Measurements from ENCODE around the gene RPRD1B. TPM values are rescaled to one million over a fixed set of nuclear protein-coding genes. Genes with fewer than 3 reads are reported as not detected.
A peak's percentile ranks its signal among the peaks of the same experiment; 100 is the strongest.

Gene RPRD1B
- total RNA-seq, 1 donor from 2014 or later: 25.6 TPM

- no peak for TF ChIP-seq CTCF (IDR thresholded peaks at IDR 0.05)
- intact Hi-C loops (cut with DNase I): loop anchor here (5.0 kb wide), 1 partner anchor 168 kb away; no protein-coding TSS in a partner anchor
- ATAC-seq: peak; percentile 55 to 67
These were observed 21.1 kb downstream of the RPRD1B start for GRCh38 chr20:38054647-38055046.

DNA sequence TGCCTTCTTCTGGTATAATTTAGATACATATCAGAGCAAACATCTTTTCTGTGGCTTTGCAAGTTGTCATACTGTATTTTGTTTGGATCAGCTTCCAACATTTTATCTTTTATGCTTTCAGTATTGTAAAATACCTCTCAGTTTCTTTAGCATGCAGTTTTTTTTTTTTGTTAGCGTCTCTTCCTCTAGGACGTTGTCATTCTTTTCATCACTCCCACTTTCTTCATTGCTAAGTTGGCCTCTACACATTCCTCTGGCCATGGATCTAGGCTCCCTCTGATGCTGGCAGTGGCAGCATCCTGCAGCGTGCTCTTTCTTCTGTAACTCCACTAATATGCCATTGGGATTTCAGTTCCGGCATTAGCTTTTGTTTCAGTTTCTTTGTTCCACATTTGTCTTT lies 21.7 kb downstream of the RPRD1B start:
- ATAC-seq: no peak
- H3K36me3 ChIP-seq: peaks cover 61% of the 10 kb centered on the region
- TF ChIP-seq CTCF (IDR thresholded peaks at IDR 0.05): no peak
- no peaks in the 10 kb centered on the region for H3K27me3 ChIP-seq (ENCODE audit: low read depth)
- H3K4me1 ChIP-seq: peaks cover 9% of the 10 kb centered on the region
- no peak overlapping the region for H3K4me3 ChIP-seq
- DNase-seq: no peak
- H3K9me3 ChIP-seq: no peaks in the 10 kb centered on the region
- no peak overlapping the region for H3K27ac ChIP-seq
- intact Hi-C loops (cut with DNase I): loop anchor here (5.0 kb wide), 1 partner anchor 167 kb away; no protein-coding TSS in a partner anchor

More at GRCh38 chr20:38054647-38055046, 21.1 kb downstream of the RPRD1B start:
- no peak overlapping the region for H3K27ac ChIP-seq
- no peak for DNase-seq
- H3K4me3 ChIP-seq: no peak overlapping the region
- no peaks in the 10 kb centered on the region for H3K9me3 ChIP-seq
- H3K4me1 ChIP-seq: peaks cover 13% of the 10 kb centered on the region
- peaks cover 61% of the 10 kb centered on the region for H3K36me3 ChIP-seq
- H3K27me3 ChIP-seq (ENCODE audit: low read depth): no peaks in the 10 kb centered on the region

GRCh38 chr20:38055848-38056247 lies 22.3 kb downstream of the RPRD1B start:
- H3K27ac ChIP-seq: no peak overlapping the region
- H3K4me3 ChIP-seq: no peak overlapping the region
- ATAC-seq: no peak
- H3K27me3 ChIP-seq (ENCODE audit: low read depth): no peaks in the 10 kb centered on the region
- intact Hi-C loops (cut with DNase I): loop anchor here (5.0 kb wide), 1 partner anchor 166 kb away; no protein-coding TSS in a partner anchor
- TF ChIP-seq CTCF (IDR thresholded peaks at IDR 0.05): no peak
- DNase-seq: no peak
- no peaks in the 10 kb centered on the region for H3K9me3 ChIP-seq
- H3K36me3 ChIP-seq: peaks cover 61% of the 10 kb centered on the region
- peaks cover 9% of the 10 kb centered on the region for H3K4me1 ChIP-seq

DNA sequence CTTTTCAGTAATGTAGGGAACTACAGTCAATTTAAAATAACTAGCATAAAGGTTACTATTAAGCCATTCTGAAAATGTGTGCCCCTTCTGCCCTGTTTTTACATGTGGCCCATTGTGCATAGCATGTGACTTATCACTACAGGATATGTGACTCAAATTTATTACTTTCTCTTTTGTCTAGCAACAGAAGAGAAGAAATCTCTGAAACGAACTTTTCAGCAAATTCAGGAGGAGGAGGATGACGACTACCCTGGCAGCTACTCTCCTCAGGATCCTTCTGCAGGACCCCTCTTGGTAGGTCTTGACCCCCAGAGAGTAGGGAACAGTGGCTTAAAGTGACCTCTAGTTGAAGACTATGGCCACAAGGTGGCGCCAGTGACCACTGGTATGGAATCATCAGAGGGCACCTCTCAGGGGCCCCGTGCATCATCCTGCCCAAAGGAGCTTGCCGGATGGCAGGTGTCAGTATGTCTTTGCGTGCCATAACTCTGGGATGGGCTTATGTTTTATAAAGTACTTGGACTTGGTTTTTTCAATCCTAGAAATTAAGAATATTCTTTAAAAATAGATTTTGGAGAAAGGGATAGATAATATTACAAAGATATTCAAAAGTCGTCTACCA lies 23.9 kb downstream of the RPRD1B start:
- Histone ChIP-seq H3K27ac (no peak overlapping the region), H3K36me3 (peaks cover 60% of the 10 kb centered on the region)
- intact Hi-C loops (cut with DNase I): loop anchor here (5.0 kb wide), 1 partner anchor 165 kb away; no protein-coding TSS in a partner anchor

DNA sequence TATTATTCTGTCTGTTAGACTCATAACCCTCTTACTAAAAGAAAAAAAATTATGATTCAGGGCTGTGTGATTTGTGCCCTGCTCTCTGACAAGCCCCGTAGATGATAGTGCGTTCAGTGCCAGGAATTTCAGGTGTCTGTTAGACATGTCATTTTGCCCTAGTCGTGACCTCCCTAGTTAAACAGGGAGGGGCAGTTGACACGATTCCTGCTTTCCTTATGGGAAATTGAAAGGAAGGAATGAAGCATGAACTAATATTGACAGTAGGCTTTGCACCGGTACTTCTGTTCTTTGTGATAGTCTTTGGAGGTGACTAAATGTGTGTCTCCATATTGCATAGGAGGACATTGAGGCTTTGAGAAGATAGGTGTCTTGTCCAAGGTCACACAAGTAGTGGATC lies 26.3 kb downstream of the RPRD1B start:
- peaks cover 71% of the 10 kb centered on the region for H3K36me3 ChIP-seq
- peaks cover 8% of the 10 kb centered on the region for H3K4me1 ChIP-seq
- H3K27me3 ChIP-seq (ENCODE audit: low read depth): no peaks in the 10 kb centered on the region
- no peak overlapping the region for H3K4me3 ChIP-seq
- intact Hi-C loops (cut with DNase I): loop anchor here (5.0 kb wide), 1 partner anchor 162 kb away; no protein-coding TSS in a partner anchor
- H3K27ac ChIP-seq: no peak overlapping the region
- TF ChIP-seq CTCF (IDR thresholded peaks at IDR 0.05): no peak
- no peak for DNase-seq
- ATAC-seq: peak in 1 of 2 donors; percentile 65
- no peaks in the 10 kb centered on the region for H3K9me3 ChIP-seq

More for the DNA sequence above, 23.9 kb downstream of the RPRD1B start:
- no peak overlapping the region for H3K4me3 ChIP-seq
- ATAC-seq: peak; percentile 83 to 90
- no peaks in the 10 kb centered on the region for H3K27me3 ChIP-seq (ENCODE audit: low read depth)
- peaks cover 9% of the 10 kb centered on the region for H3K4me1 ChIP-seq
- peak; percentile 91 for TF ChIP-seq CTCF (IDR thresholded peaks at IDR 0.05)
- no peaks in the 10 kb centered on the region for H3K9me3 ChIP-seq
- DNase-seq: peak; percentile 89
